B cell (primary cell): ENCODE results near the gene SUOX. TPM values are rescaled to one million over a fixed set of nuclear protein-coding genes. Genes with fewer than 3 reads are reported as not detected.

Experiments
- ATAC-seq: fragments of 200-7000 bp; cut with Tn5 transposase; one replicate; pipeline ENCODE4 v1.10.0; 2021; ENCODE audit warnings: low read depth, mild to moderate bottlenecking, moderate number of reproducible peaks, moderate library complexity
- CTCF ChIA-PET: fragments of 350-600 bp; sonication (Branson Sonifier 250); formaldehyde crosslinking; loops from one replicate; lab custom pipeline; 2021; ENCODE audit warnings: antibody characterized with exemption, inconsistent platforms; lab: Charles Lee
- POLR2A ChIA-PET: fragments of 350-600 bp; sonication (Branson Sonifier 250); formaldehyde crosslinking; loops from one replicate; lab custom pipeline; 2021; ENCODE audit warnings: antibody characterized with exemption; lab: Charles Lee
- DNase-seq: peaks from one replicate; pipeline ENCODE4 v3.0.0; 2013
- H2AFZ ChIP-seq: 2 replicates; pipeline ENCODE4 v1.6.1; 2012; ENCODE audit warnings: mild to moderate bottlenecking, low read depth, low read length; ENCODE audit not compliant: insufficient read depth, poor library complexity, severe bottlenecking
- H3K27ac ChIP-seq, 2 donors: 1 replicate in 1 of 2; 2 replicates in 1 of 2; pipeline ENCODE4 v1.5.1; 2012 to 2013; ENCODE audit warnings: low read length in 2 of 2, mild to moderate bottlenecking in 2 of 2, moderate library complexity in 1 of 2
- H3K27me3 ChIP-seq, 4 experiments: fragments of 200-600 bp in 1 of 4; sonication (generic) in 1 of 4; replicated peaks in 1 of 4; 1 replicate in 2 of 4; 2 replicates in 2 of 4; pipeline versions ENCODE4 v1.6.1 to v1.7.0; 2013 to 2016; ENCODE audit warnings: low read length in 3 of 4, mild to moderate bottlenecking in 2 of 4, mixed read lengths in 1 of 4, moderate library complexity in 1 of 4; ENCODE audit not compliant: insufficient read depth in 4 of 4, control insufficient read depth in 3 of 4; ENCODE audit errors: control extremely low read depth in 1 of 4
- H3K36me3 ChIP-seq, 2 experiments: replicated peaks in 1 of 2; 1 replicate in 1 of 2; 2 replicates in 1 of 2; pipeline versions ENCODE4 v1.6.1 to v1.7.1; 2013; ENCODE audit warnings: low read length in 1 of 2; ENCODE audit not compliant: insufficient read depth in 2 of 2, control insufficient read depth in 1 of 2; ENCODE audit errors: control extremely low read depth in 1 of 2, extremely low read depth in 1 of 2
- H3K4me1 ChIP-seq, 2 donors: fragments of 200-600 bp in 1 of 2; sonication (generic) in 1 of 2; 1 replicate in 1 of 2; 2 replicates in 1 of 2; pipeline versions ENCODE4 v1.5.1 to v1.6.1; 2013 to 2017; ENCODE audit warnings: low read length in 2 of 2; ENCODE audit not compliant: control insufficient read depth in 2 of 2, insufficient read depth in 2 of 2
- H3K4me2 ChIP-seq: replicated peaks from 2 replicates; pipeline ENCODE3; 2012; ENCODE audit warnings: mild to moderate bottlenecking, low read depth, low read length; ENCODE audit not compliant: poor library complexity, severe bottlenecking
- H3K4me3 ChIP-seq, 5 experiments: fragments of 200-600 bp in 1 of 5; sonication (generic) in 1 of 5; 1 replicate in 3 of 5; 2 replicates in 2 of 5; pipeline versions ENCODE4 v1.5.1 to v1.7.0; 2011 to 2016; ENCODE audit warnings: low read length in 4 of 5, mild to moderate bottlenecking in 4 of 5, low read depth in 2 of 5, control low read depth in 1 of 5, moderate library complexity in 1 of 5; ENCODE audit not compliant: insufficient read depth in 1 of 5; ENCODE audit errors: control extremely low read depth in 1 of 5, extremely low read depth in 1 of 5
- H3K79me2 ChIP-seq: fragments of 200-600 bp; sonication (generic); one replicate; pipeline ENCODE4 v1.6.0; 2016; ENCODE audit warnings: low read length; ENCODE audit not compliant: control insufficient read depth, insufficient read depth
- H3K9ac ChIP-seq: fragments of 200-600 bp; sonication (generic); 2 replicates; pipeline ENCODE4 v1.6.1; 2017; ENCODE audit warnings: mild to moderate bottlenecking, low read length, moderate library complexity
- H3K9me3 ChIP-seq, 3 donors: one replicate each; pipeline versions ENCODE4 v1.6.1 to v1.7.1; 2013; ENCODE audit warnings: low read length in 2 of 3; ENCODE audit not compliant: control insufficient read depth in 2 of 3, insufficient read depth in 1 of 3; ENCODE audit errors: control extremely low read depth in 1 of 3
- H4K20me1 ChIP-seq: 2 replicates; pipeline ENCODE4 v1.6.0; 2012; ENCODE audit warnings: mild to moderate bottlenecking, low read length; ENCODE audit not compliant: insufficient read depth, control insufficient read depth, poor library complexity, severe bottlenecking
- H3K27ac Mint-ChIP-seq: one replicate; pipeline ENCODE4 v1.8.0; 2021; ENCODE audit warnings: mixed read lengths
- H3K27me3 Mint-ChIP-seq: one replicate; pipeline ENCODE4 v1.8.0; 2021; ENCODE audit warnings: mixed read lengths
- H3K4me1 Mint-ChIP-seq: one replicate; pipeline ENCODE4 v1.8.0; 2021; ENCODE audit warnings: mixed read lengths
- H3K4me3 Mint-ChIP-seq: one replicate; pipeline ENCODE4 v1.8.0; 2021; ENCODE audit warnings: mixed read lengths
- H3K9me3 Mint-ChIP-seq: one replicate; pipeline ENCODE4 v1.8.0; 2022; ENCODE audit warnings: mixed read lengths; ENCODE audit not compliant: insufficient read depth
- CTCF ChIP-seq: fragments of 200-600 bp; IDR thresholded peaks from one replicate; pipeline ENCODE4 v1.8.0; 2022; ENCODE audit warnings: antibody characterized with exemption, mild to moderate bottlenecking
- EZH2 ChIP-seq: IDR thresholded peaks from 2 replicates; pipeline ENCODE4 v1.6.1; 2012; ENCODE audit warnings: borderline replicate concordance, low read depth, mild to moderate bottlenecking, moderate library complexity, low read length; ENCODE audit not compliant: insufficient read depth, poor library complexity, severe bottlenecking
- WGBS: methylation state at CpG from one replicate; pipeline ENCODE4 v1.1.5; 2013; ENCODE audit warnings: missing lambda C conversion rate; ENCODE audit not compliant: insufficient coverage; 5-methylcytosine and 5-hydroxymethylcytosine counted together
- intact Hi-C: fragments of 100-400 bp; cut with micrococcal nuclease; formaldehyde crosslinking; loops from one replicate; pipeline ENCODE4 v1.10.0; 2022
- polyA plus RNA-seq: library from polyadenylated mRNA; depleted of rRNA; stranded (reverse); fragments of >200 nt; gene quantifications from 2 replicates; pipeline ENCODE4 v1.2.3, GENCODE V29; 2012
- total RNA-seq, 2 donors: library from RNA; stranded (reverse); fragments of 120-200 nt in 1 of 2; gene quantifications; 1 replicate in 1 of 2; 2 replicates in 1 of 2; pipeline versions ENCODE4 v1.2.3 to v1.2.4, GENCODE V29; 2013 to 2022

SUOX gene
- total and polyA plus RNA-seq, 2 donors (not counting 1 experiment from before 2014, with no cell fraction given), result 3.1 to 7.5 TPM

GRCh38 chr12:56007564-56008559 is 10.8 kb downstream of the SUOX start:
- ChIA-PET POLR2A (interaction anchor here (0.6 to 1.7 kb wide), 11 partner anchors 33 to 1511 kb away, joined by 3 to 10 read pairs (median 4); partner anchors contain the start of genes DGKA, ORMDL2, PA2G4 and RAB5B), CTCF (interaction anchor here (1.0 to 2.5 kb wide), 5 partner anchors 12 to 39 kb away, joined by 4 to 18 read pairs (median 4); partner anchors contain the start of gene SUOX)
- no peaks in the 10 kb centered on the region for H3K27me3 Mint-ChIP-seq
- H2AFZ ChIP-seq, result peak overlapping the region; percentile 99
- intact Hi-C loops, result loop anchor here (1.0 to 2.0 kb wide), 4 partner anchors 33 to 179 kb away; partner anchors contain the start of genes DNAJC14, PA2G4 and RPS26
- peaks cover 5 to 11% of the 10 kb centered on the region in 2 donors for H3K4me1 ChIP-seq
- H4K20me1 ChIP-seq, result no peaks in the 10 kb centered on the region
- H3K9me3 Mint-ChIP-seq, result no peaks in the 10 kb centered on the region
- ATAC-seq (peak; percentile 91), DNase-seq (peak; percentile 69)
- peaks cover 14% of the 10 kb centered on the region for H3K4me1 Mint-ChIP-seq
- no peaks in the 10 kb centered on the region for H3K36me3 ChIP-seq
- TF ChIP-seq EZH2, result no peak
- TF ChIP-seq CTCF, result no peak
- H3K4me2 ChIP-seq, result peak overlapping the region; percentile 91
- no peaks in the 10 kb centered on the region for H3K27me3 ChIP-seq
- H3K27ac ChIP-seq, result peak overlapping the region; percentile 4 to 64
- peak overlapping the region; percentile 91 for H3K4me3 Mint-ChIP-seq
- H3K4me3 ChIP-seq, result peak overlapping the region; percentile 31 to 81 (median 62)
- H3K27ac Mint-ChIP-seq, result peak overlapping the region; percentile 80
- peak overlapping the region; percentile 73 for H3K9ac ChIP-seq
- 2% methylated on average over 24 of the region's 44 CpGs for WGBS
- H3K79me2 ChIP-seq, result no peaks in the 10 kb centered on the region
- no peaks in the 10 kb centered on the region for H3K9me3 ChIP-seq
